Body of pancreas (tissue), 4 donors: ENCODE data around the gene PIGM. TPM values are rescaled to one million over a fixed set of nuclear protein-coding genes. Genes with fewer than 3 reads are reported as not detected.

Source experiments
- ATAC-seq: fragments of 150-250 bp; one replicate; pipeline ENCODE4 v1.9.1; 2016
- DNase-seq, 4 donors: peaks; one replicate each; pipeline ENCODE4 v3.0.0-alpha.2; 2019
- H3K27ac ChIP-seq, 4 donors: fragments of 200-600 bp; sonication (generic); 1 replicate in 3 of 4; 2 replicates in 1 of 4; pipeline versions ENCODE4 v1.5.1 to v1.6.1; 2016 to 2019; ENCODE audit warnings: mild to moderate bottlenecking in 1 of 4, mixed read lengths in 1 of 4, moderate library complexity in 1 of 4
- H3K27me3 ChIP-seq, 2 donors: fragments of 200-600 bp; sonication (generic); one replicate each; pipeline ENCODE4 v1.6.0; 2016; ENCODE audit warnings: mild to moderate bottlenecking in 1 of 2
- H3K36me3 ChIP-seq, 2 donors: fragments of 200-600 bp; sonication (generic); replicated peaks in 1 of 2; 2 replicates each; pipeline ENCODE4 v1.5.1; 2016; ENCODE audit warnings: low read depth in 2 of 2; ENCODE audit not compliant: insufficient read depth in 1 of 2
- H3K4me1 ChIP-seq: fragments of 200-600 bp; sonication (generic); one replicate; pipeline ENCODE4 v1.6.0; 2016
- H3K4me3 ChIP-seq, 2 donors: fragments of 200-600 bp; sonication (generic); 1 replicate in 1 of 2; 2 replicates in 1 of 2; pipeline ENCODE4 v1.5.1; 2016 to 2019
- H3K9me3 ChIP-seq, 3 donors: fragments of 200-600 bp; sonication (generic); 1 replicate in 2 of 3; 2 replicates in 1 of 3; pipeline ENCODE4 v1.5.1; 2016
- CTCF ChIP-seq, 7 experiments: fragments of 450-650 bp in 4 of 7; fragments of 200-600 bp in 3 of 7; sonication (generic) in 3 of 7; IDR thresholded peaks; one replicate each; pipeline ENCODE4 v1.5.1; 2016 to 2019; ENCODE audit warnings: antibody characterized with exemption in 7 of 7
- POLR2A ChIP-seq, 3 donors: fragments of 450-650 bp; IDR thresholded peaks; one replicate each; pipeline ENCODE4 v1.6.1; 2016; ENCODE audit warnings: antibody characterized with exemption in 3 of 3, mild to moderate bottlenecking in 2 of 3
- WGBS, 2 donors: methylation state at CpG; one replicate each; pipeline ENCODE4 v1.1.5; 2017; 5-methylcytosine and 5-hydroxymethylcytosine counted together
- intact Hi-C: fragments of 100-400 bp; cut with DNase I; formaldehyde crosslinking; loops from one replicate; pipeline ENCODE4 v1.15.1; 2023
- total RNA-seq, 2 donors: library from RNA; depleted of rRNA; stranded (reverse); fragments of >200 nt; gene quantifications; one replicate each; pipeline ENCODE4 v1.1.0, GENCODE V29; 2016

Gene PIGM
- total RNA-seq, 2 donors from 2014 or later: 4.9 to 7.8 TPM

- DNase-seq: no peak
- intact Hi-C loops: no loop called here
- H3K9me3 ChIP-seq: no peaks in the 10 kb centered on the region
Measured at GRCh38 chr1:160066829-160067745, 35.3 kb upstream of the PIGM start.

GRCh38 chr1:160064746-160065145 is 33.0 kb upstream of the PIGM start:
- DNase-seq: no peak
- no peak for ATAC-seq
- Histone ChIP-seq H3K27ac (no peak overlapping the region), H3K36me3 (no peaks in the 10 kb centered on the region), H3K4me1 (peaks cover under 1% of the 10 kb centered on the region), H3K27me3 (no peaks in the 10 kb centered on the region), H3K9me3 (no peaks in the 10 kb centered on the region), H3K4me3 (no peak overlapping the region)
- TF ChIP-seq CTCF (IDR thresholded peaks at IDR 0.05): no peak
- no peak for TF ChIP-seq POLR2A (IDR thresholded peaks at IDR 0.05)
- WGBS, 2 donors: 60 to 64% methylated on average over 3 of the region's 3 CpGs
- intact Hi-C loops: no loop called here

More at GRCh38 chr1:160066829-160067745, 35.3 kb upstream of the PIGM start:
- no peak overlapping the region for H3K27ac ChIP-seq
- TF ChIP-seq POLR2A (IDR thresholded peaks at IDR 0.05): no peak
- TF ChIP-seq CTCF (IDR thresholded peaks at IDR 0.05): no peak
- 62 to 65% methylated on average over 6 of the region's 6 CpGs for WGBS, 2 donors
- H3K4me1 ChIP-seq: peaks cover 10% of the 10 kb centered on the region
- H3K36me3 ChIP-seq: no peaks in the 10 kb centered on the region
- H3K27me3 ChIP-seq: no peaks in the 10 kb centered on the region
- no peak overlapping the region for H3K4me3 ChIP-seq
- ATAC-seq: no peak

GRCh38 chr1:160064164-160064563 is 32.4 kb upstream of the PIGM start:
- DNase-seq (no peak), ATAC-seq (no peak)
- Histone ChIP-seq H3K27ac (no peak overlapping the region), H3K9me3 (no peaks in the 10 kb centered on the region), H3K4me1 (no peaks in the 10 kb centered on the region), H3K4me3 (no peak overlapping the region), H3K27me3 (no peaks in the 10 kb centered on the region), H3K36me3 (no peaks in the 10 kb centered on the region)
- WGBS, 2 donors: 66 to 79% methylated on average over 3 of the region's 3 CpGs
- intact Hi-C loops: no loop called here
- TF ChIP-seq CTCF (IDR thresholded peaks at IDR 0.05) (no peak), POLR2A (IDR thresholded peaks at IDR 0.05) (no peak)

- Histone ChIP-seq H3K9me3 (no peaks in the 10 kb centered on the region), H3K4me3 (no peak overlapping the region), H3K27me3 (no peaks in the 10 kb centered on the region), H3K36me3 (no peaks in the 10 kb centered on the region), H3K27ac (no peak overlapping the region), H3K4me1 (no peaks in the 10 kb centered on the region)
- no peak for TF ChIP-seq POLR2A (IDR thresholded peaks at IDR 0.05)
- no peak for TF ChIP-seq CTCF (IDR thresholded peaks at IDR 0.05)
- WGBS, 2 donors: 86 to 96% methylated on average over 4 to 5 of the region's 5 CpGs
- intact Hi-C loops: no loop called here
- ATAC-seq: no peak
- no peak for DNase-seq
Measured at GRCh38 chr1:160063176-160063575, 31.4 kb upstream of the PIGM start.

GRCh38 chr1:160062230-160062532 is 30.4 kb upstream of the PIGM start:
- no peak overlapping the region for H3K27ac ChIP-seq
- H3K4me1 ChIP-seq: no peaks in the 10 kb centered on the region
- no peak for TF ChIP-seq CTCF (IDR thresholded peaks at IDR 0.05)
- TF ChIP-seq POLR2A (IDR thresholded peaks at IDR 0.05): no peak
- H3K36me3 ChIP-seq: no peaks in the 10 kb centered on the region
- H3K27me3 ChIP-seq: no peaks in the 10 kb centered on the region
- ATAC-seq (no peak), DNase-seq (no peak)
- H3K9me3 ChIP-seq: no peaks in the 10 kb centered on the region
- no peak overlapping the region for H3K4me3 ChIP-seq
- WGBS, 2 donors: 53% methylated on average over 6 of the region's 6 CpGs; no CpG with 5 or more reads in 1 of the 2 donors
- intact Hi-C loops: no loop called here
